Loucy (cell line): ENCODE measurements around the gene CYP26B1.

Experiments used
- H2AFZ ChIP-seq: fragments of 200-600 bp; sonication (generic); 2 replicates; pipeline ENCODE4 v1.6.0; 2016; ENCODE audit warnings: antibody characterized with exemption, mild to moderate bottlenecking, low read length, moderate library complexity
- H3F3A ChIP-seq: fragments of 200-600 bp; 2 replicates; pipeline ENCODE4 v1.6.0; 2016; ENCODE audit warnings: antibody characterized with exemption, low read depth, mild to moderate bottlenecking
- H3K27me3 ChIP-seq: fragments of 200-600 bp; sonication (generic); 2 replicates; pipeline ENCODE4 v1.6.1; 2014; ENCODE audit warnings: low read length, mild to moderate bottlenecking; ENCODE audit not compliant: insufficient read depth, poor library complexity, severe bottlenecking
- H3K36me3 ChIP-seq: fragments of 200-600 bp; sonication (generic); 2 replicates; pipeline ENCODE4 v1.6.1; 2016; ENCODE audit warnings: low read length; ENCODE audit not compliant: insufficient read depth
- H3K4me1 ChIP-seq: fragments of 200-600 bp; sonication (generic); 2 replicates; pipeline ENCODE4 v1.5.1; 2014; ENCODE audit warnings: low read length, mild to moderate bottlenecking; ENCODE audit not compliant: insufficient read depth, poor library complexity, severe bottlenecking
- H3K4me2 ChIP-seq: fragments of 200-600 bp; sonication (generic); 2 replicates; pipeline ENCODE4 v1.6.0; 2014; ENCODE audit warnings: antibody characterized with exemption, low read length, low read depth, mild to moderate bottlenecking; ENCODE audit not compliant: poor library complexity, severe bottlenecking
- H3K4me3 ChIP-seq: fragments of 200-600 bp; sonication (generic); 2 replicates; pipeline ENCODE4 v1.5.1; 2014; ENCODE audit warnings: low read length, mild to moderate bottlenecking, mixed read lengths; ENCODE audit not compliant: poor library complexity, severe bottlenecking
- H3K79me2 ChIP-seq: fragments of 200-600 bp; sonication (generic); 2 replicates; pipeline ENCODE4 v1.6.1; 2014; ENCODE audit warnings: low read length; ENCODE audit not compliant: insufficient read depth
- H3K9ac ChIP-seq: fragments of 200-600 bp; sonication (generic); 2 replicates; pipeline ENCODE4 v1.6.0; 2014; ENCODE audit warnings: mild to moderate bottlenecking, low read depth, low read length, moderate library complexity; ENCODE audit not compliant: poor library complexity, severe bottlenecking
- H3K9me2 ChIP-seq: fragments of 200-600 bp; sonication (generic); replicated peaks from 2 replicates; pipeline ENCODE4 v1.6.1; 2016; ENCODE audit warnings: low read depth, low read length, mixed read lengths
- H3K9me3 ChIP-seq: fragments of 200-600 bp; sonication (generic); 2 replicates; pipeline ENCODE4 v1.6.1; 2014; ENCODE audit warnings: mild to moderate bottlenecking, antibody characterized with exemption, low read length, low read depth; ENCODE audit not compliant: insufficient read depth
- H4K20me1 ChIP-seq: fragments of 200-600 bp; sonication (generic); 2 replicates; pipeline ENCODE4 v1.6.0; 2014; ENCODE audit warnings: antibody characterized with exemption, low read length, mild to moderate bottlenecking; ENCODE audit not compliant: insufficient read depth, poor library complexity, severe bottlenecking
- EZH2phosphoT487 ChIP-seq: fragments of 200-600 bp; IDR thresholded peaks from 2 replicates; pipeline ENCODE4 v1.6.1; 2018; ENCODE audit warnings: antibody characterized with exemption, mild to moderate bottlenecking, moderate library complexity, borderline replicate concordance
- TF ChIP-seq, protein P1 (sequence below): fragments of 200-600 bp; sonication (generic); conservative IDR thresholded peaks from 2 replicates; pipeline ENCODE4 v1.5.1; 2014; ENCODE audit warnings: mild to moderate bottlenecking, antibody characterized with exemption, low read length

The CYP26B1 gene

DNA sequence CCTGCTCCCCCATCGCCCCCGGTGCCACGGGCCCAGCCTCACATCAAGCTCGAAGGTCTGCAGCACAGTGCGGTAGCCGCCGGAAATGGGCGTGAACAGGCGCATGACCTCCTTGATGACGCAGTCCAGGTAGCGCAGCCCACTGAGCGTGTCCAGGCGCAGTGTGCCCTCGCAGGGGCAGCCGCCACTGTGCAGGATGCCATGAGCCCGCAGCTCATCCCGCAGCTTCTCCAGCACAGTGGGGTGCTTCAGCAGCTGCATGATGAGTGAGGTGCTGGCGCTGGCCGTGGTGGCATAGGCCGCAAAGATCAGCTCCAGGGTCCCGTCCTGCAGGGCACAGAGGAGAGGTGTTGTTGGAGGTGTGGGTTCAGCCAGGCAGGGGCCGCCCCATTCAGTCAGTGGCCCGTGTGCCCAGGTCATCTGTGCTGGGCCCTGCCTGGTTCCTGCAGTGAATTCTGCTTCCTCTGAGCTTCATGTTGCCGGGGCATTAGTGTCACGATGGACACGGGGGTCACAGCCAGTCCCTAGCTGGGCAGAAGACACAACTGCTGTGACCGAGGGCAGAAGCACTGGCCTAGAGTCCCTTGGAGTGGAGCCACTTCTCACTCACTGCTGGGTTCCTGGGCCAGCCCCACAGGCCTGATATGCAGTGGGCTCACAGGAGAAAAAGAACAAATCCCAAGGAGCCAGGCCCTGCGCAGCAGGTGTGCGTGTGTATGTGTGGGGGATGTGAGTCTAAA is 14.5 kb downstream of the CYP26B1 start:
- no peaks in the 10 kb centered on the region for H4K20me1 ChIP-seq
- H3K9me3 ChIP-seq = no peaks in the 10 kb centered on the region
- H3F3A ChIP-seq = no peaks in the 10 kb centered on the region
- no peak overlapping the region for H3K9ac ChIP-seq
- no peak overlapping the region for H3K4me3 ChIP-seq
- TF ChIP-seq, protein P1, sequence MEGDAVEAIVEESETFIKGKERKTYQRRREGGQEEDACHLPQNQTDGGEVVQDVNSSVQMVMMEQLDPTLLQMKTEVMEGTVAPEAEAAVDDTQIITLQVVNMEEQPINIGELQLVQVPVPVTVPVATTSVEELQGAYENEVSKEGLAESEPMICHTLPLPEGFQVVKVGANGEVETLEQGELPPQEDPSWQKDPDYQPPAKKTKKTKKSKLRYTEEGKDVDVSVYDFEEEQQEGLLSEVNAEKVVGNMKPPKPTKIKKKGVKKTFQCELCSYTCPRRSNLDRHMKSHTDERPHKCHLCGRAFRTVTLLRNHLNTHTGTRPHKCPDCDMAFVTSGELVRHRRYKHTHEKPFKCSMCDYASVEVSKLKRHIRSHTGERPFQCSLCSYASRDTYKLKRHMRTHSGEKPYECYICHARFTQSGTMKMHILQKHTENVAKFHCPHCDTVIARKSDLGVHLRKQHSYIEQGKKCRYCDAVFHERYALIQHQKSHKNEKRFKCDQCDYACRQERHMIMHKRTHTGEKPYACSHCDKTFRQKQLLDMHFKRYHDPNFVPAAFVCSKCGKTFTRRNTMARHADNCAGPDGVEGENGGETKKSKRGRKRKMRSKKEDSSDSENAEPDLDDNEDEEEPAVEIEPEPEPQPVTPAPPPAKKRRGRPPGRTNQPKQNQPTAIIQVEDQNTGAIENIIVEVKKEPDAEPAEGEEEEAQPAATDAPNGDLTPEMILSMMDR = no peak
- TF ChIP-seq EZH2phosphoT487 = no peak
- H3K9me2 ChIP-seq = no peaks in the 10 kb centered on the region
- H3K36me3 ChIP-seq = no peaks in the 10 kb centered on the region
- H3K4me2 ChIP-seq = no peak overlapping the region
- no peaks in the 10 kb centered on the region for H3K27me3 ChIP-seq
- no peak overlapping the region for H2AFZ ChIP-seq
- H3K79me2 ChIP-seq = no peaks in the 10 kb centered on the region
- H3K4me1 ChIP-seq = no peaks in the 10 kb centered on the region

GRCh38 chr2:72131916-72132841 is 15.5 kb downstream of the CYP26B1 start:
- no peak overlapping the region for H3K4me3 ChIP-seq
- no peaks in the 10 kb centered on the region for H3K27me3 ChIP-seq
- no peaks in the 10 kb centered on the region for H3K4me1 ChIP-seq
- no peak overlapping the region for H2AFZ ChIP-seq
- no peak overlapping the region for H3K9ac ChIP-seq
- H3K9me3 ChIP-seq = no peaks in the 10 kb centered on the region
- H3K4me2 ChIP-seq = no peak overlapping the region
- H3K36me3 ChIP-seq = no peaks in the 10 kb centered on the region
- no peaks in the 10 kb centered on the region for H3F3A ChIP-seq
- no peaks in the 10 kb centered on the region for H3K79me2 ChIP-seq
- H4K20me1 ChIP-seq = no peaks in the 10 kb centered on the region
- no peaks in the 10 kb centered on the region for H3K9me2 ChIP-seq
- TF ChIP-seq EZH2phosphoT487 = no peak
- TF ChIP-seq, protein P1 = no peak

GRCh38 chr2:72131371-72131891 is 16.2 kb downstream of the CYP26B1 start:
- no peak overlapping the region for H3K4me2 ChIP-seq
- H3K9me2 ChIP-seq = no peaks in the 10 kb centered on the region
- H3K36me3 ChIP-seq = no peaks in the 10 kb centered on the region
- no peaks in the 10 kb centered on the region for H3F3A ChIP-seq
- H3K4me3 ChIP-seq = no peak overlapping the region
- no peak overlapping the region for H3K9ac ChIP-seq
- H3K27me3 ChIP-seq = no peaks in the 10 kb centered on the region
- H3K4me1 ChIP-seq = no peaks in the 10 kb centered on the region
- no peaks in the 10 kb centered on the region for H4K20me1 ChIP-seq
- no peaks in the 10 kb centered on the region for H3K9me3 ChIP-seq
- no peak overlapping the region for H2AFZ ChIP-seq
- no peak for TF ChIP-seq EZH2phosphoT487
- TF ChIP-seq, protein P1 = no peak
- H3K79me2 ChIP-seq = no peaks in the 10 kb centered on the region
